HG03039 (cell line): ENCODE results near the gene GC.
"Not testable (repeated sequence)": the region's sequence is repeated elsewhere in the genome, so short reads cannot be mapped to it uniquely, and the experiment has no call there.

ENCODE experiments used
- ATAC-seq: cut with Tn5 transposase; IDR thresholded peaks from one replicate; pipeline ENCODE4 v1.9.1; 2021; ENCODE audit warnings: mild to moderate bottlenecking, moderate library complexity; ENCODE audit not compliant: unreplicated experiment

Gene GC

DNA sequence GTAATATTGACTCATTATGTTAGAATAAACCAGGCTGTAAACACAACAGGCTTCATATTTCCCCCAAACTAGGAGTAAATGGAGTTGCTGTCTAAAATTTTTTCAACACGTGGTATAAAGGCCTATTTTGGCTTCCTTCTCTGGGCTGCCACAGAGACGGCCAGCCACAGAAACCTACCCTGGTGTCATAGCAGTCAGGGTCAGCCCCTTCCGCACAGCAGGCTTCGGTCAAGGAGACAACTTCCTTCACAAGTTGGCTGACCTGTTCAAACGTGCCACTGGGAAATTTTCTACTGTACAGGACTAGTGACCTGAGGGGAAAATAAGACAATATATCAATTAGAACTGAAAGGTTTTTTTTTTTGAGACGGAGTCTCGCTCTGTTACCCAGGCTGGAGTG is 15.8 kb downstream of the GC start:
- ATAC-seq, result no peak

DNA sequence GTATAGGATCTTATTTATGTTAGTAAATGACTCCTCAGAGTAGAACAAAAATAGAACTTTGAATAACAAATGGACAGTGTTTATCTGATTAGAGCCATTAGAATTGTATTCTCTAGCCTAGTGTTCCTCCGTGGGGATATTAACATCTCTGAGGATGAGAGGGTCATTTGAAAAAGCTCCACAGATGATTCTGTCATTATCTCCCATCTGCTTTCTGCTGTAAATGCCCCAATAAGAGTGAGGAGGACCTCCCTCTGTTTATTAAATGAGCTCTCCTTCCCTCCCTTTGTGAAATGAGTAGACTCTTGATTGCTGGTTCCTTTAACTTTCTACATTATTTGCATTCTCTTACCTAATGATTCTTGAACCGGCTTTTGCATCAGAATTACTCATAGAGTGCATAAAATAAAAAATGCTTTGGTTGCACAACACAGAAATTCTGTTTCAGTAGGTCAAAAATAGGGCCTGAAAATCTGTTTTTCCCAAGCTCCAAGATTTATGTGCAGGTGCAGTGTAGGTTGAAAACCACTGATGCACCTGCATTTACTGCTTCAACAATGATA is 18.0 kb downstream of the GC start:
- no peak for ATAC-seq

DNA sequence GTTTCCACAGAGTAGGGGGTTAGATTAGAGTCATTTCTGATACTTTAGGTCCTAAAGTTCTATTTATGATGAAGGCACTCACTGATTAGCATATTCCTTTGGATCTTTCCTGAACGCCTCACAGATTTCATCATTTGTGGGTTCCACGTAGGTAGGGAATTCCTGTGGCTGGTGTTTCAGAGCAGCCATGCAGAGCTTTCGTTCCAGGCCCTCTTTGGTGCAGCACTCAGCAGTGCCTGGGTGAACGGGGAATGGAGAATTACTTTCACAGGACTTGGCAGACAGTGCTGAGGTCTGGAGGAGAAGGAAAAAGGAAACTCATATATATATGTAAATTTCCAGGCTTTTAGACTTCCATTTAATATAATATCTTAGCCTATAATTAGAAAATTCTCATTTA is 18.5 kb downstream of the GC start:
- no peak for ATAC-seq

DNA sequence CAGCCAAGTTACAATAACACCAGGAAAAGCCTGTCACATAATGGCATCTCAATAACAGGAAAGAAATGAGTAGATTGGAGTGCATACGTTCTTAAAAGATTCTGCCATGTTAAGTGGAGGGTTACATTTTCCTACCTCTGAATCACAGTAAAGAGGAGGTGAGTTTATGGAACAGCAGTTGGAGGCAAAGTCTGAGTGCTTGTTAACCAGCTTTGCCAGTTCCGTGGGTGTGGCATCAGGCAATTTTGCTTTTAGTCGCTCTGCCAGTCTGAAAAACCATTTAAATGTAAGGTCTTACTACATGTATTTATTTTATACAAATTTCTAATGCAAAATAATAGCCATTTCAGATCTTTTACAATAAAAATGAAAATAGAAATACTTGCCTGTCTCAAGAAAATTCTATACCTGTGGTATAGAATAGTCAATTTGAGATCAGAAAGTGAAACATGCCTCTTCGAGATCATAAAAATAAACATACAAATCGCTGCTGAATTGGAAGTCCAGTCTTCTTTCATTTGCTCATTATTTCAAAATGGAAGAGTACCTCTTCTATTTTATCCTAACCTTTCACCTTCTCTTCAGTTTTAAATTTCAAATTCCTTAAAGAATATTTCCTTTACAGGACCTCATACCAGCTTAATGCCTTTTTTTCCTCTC is 31.4 kb downstream of the GC start:
- no peak for ATAC-seq

DNA sequence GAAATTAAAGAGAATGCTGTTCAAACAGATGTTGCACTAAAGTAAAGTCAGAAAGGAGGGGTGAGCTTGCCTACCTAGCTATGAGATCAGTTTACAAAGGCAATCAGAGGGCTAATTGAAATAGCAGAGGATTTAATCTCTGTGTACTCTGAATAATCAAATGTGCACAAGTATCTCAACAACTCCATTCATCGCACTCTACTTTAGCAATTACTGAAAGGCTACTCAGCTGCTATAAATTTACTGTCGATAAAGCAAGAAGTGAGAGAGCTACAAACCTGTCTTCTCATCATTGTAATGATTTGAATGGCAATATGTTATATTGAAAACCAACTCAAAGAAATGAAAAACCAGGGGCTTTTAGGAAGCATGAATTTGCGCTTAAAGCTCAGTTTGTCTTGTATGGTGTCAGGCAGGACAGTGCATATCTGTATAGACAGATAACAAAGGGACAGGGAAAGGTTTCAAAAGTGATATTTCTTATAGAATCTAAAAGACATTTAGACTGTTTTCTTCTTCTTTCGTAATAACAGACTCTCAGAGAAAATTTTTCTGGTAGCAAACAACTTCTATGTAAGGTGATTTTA is 34.8 kb downstream of the GC start:
- ATAC-seq, result no peak

DNA sequence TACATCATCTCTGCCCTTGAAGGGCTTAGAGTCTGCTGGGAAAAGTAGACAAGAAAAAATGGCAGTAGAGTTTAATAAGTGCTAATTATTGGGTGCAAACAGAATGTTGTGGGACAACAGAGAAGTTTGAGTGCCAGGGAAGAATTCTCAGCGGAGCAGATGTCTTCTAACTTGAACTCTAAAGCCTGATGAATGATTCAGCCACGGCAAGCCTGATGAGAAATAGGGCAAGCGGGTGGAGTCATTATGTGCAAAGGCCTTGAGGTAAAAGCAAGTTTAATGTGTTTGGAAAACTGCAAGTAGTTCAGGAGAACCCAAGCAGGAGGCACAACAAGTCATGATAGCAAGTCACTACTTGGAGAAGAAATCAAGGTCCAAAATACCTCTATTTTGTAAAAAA is 37.5 kb downstream of the GC start:
- ATAC-seq, result no peak

DNA sequence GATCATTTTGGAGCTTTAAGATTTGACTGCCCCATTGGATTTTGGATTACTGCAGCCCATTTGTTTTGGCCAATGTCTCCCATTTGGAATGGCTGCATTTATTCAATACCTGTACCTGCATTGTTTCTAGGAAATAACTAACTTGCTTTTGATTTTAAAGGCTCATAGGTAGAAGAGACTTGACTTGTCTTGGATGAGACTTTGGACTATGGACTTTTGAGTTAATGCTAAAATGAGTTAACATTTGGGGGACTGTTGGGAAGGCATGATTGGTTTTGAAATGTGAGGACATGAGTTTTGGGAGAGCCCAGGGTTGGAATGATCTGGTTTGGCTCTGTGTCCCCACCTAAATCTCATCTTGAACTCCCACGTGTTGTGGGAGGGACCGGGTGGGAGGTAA is 45.1 kb downstream of the GC start:
- ATAC-seq, result not testable (repeated sequence)

DNA sequence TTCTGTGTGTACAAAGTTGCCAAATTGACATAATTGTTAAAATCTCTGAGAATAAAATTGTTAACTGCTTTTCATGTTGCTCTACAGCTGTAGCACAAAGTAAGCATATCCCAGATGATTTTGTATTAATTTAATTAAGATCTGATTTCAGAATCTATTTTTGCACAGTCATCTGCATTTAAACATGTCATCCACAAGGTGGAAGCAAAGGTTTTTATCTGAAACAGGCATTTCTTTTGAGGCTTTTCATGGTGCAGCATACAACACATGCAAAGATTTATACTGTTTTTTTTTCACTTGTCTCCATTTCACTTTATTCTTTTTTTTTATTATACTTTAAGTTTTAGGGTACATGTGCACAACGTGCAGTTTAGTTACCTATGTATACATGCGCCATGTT is 51.2 kb downstream of the GC start:
- ATAC-seq, result no peak

DNA sequence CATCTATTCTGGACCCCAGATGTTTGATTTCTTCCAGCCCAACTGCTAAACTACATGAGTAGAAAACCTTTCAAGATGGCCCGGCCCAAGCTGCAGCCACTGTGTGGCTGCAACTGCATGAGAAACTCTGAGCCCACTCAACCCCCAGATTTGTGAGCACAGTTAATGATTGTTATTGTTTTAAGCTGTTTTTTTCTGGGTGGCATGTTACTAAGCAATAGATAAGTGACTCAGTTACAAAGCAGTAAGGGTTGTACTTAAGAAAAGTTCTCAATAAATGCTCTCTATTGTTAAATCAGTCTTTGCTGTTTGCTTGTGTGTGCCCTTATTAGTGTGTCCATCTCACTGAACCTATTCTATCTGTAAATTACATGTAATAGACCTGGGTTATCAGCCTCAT is 51.8 kb downstream of the GC start:
- ATAC-seq, result no peak

DNA sequence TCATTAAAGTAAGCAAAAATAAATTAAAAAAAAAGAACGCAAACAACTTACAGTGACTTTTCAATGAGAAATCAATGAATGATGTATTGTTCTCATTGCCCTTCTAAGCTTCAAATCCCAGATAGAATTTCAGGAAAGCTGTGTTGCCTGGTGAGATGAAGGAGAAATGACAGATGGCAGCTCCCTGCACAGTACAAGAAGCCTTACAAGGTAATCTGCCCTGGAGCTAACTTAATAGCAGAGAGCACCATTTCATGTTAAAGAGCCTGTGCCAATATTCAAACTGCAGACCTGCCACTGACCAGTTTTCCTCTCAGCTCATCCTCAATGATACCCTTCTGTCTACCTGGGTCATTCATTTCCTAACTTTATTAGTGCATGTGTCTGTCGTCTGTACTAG is 54.0 kb downstream of the GC start:
- no peak for ATAC-seq

DNA sequence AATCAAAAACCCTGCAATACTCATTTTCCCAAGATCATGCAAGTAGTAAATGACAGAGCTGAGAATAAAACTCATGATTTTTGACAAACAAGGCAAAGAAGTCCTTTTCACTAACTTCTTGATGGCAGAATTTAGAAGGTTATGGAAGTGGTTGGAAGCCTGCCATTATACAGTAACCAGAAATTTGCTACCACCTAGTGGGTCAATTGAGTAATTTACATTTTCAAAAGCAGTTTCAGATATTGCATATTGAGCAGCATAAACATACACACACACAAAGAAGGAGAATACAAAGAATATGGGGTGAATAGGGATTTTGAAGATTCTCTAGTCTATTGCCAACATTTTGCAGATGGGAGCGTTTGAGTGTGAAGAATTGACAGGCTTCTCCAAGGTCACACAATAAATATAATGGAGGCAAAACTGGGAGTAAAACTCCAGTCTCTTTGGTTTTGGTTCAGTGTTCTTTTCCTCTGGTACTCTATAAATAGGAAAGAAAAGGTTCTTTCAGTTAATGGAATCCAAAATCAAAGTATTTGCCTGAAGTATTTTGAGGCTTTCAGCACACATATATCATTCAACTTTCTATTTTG is 70.2 kb downstream of the GC start:
- ATAC-seq, result peak; percentile 70

DNA sequence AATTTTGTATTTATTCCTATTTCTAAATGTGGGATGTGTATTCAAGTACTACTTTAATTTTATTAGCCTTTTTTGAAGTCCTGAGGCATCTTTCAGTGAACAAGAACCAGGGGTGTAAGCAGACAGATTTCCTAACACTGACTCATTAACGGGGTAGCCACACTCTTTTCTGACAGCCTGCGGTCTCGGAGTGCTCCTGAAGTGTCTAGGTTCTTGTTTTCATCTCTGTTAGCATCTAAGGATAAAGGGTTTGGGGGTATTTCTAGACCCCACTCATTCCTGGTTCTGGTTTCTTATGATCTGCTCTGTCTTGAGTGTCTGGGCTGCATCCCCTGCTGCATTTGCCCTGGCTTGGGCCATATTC is 71.9 kb downstream of the GC start:
- no peak for ATAC-seq

DNA sequence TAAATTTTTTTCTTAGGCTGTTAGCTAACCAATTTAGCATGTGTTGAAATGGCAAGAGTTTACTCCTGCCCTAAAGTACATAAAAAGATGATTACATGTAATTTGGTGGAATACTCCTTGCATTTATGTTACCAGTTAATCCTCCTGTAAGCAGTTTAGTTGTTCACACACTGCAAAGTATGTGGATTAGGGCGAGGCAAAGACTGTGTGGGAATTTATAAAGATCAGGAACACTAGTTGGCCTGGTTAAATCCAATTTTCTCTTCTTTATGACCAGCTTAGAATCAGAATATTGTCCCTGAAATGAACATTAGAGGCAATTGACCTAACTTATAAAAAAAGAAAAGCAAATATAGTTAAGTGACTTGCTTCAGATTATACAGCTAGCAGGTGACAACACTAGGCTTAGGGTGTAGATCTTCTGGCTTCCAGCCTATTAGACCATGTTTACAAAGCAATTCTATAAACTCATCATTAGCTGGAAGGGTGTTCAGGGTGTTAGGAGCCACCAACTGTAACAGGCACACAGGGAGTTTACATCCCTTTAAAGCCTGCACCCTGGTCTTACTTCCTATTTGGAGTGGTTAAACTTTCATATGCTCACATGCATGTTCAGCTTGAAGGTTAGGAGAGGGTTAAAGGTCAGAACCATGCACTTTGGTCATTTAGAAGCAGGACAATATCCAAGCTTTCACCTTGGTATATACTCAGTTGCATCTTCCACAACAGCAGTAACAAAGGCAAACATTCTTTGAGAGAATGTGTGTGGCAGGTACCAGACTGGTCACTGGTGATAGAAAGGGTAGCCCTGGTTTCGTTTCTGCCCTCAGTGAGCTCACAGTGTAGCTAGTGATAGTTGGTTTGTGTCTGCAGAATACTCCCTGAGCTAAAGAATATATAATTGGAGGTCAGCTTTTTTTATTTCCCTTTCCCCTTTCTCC is 72.6 kb downstream of the GC start:
- ATAC-seq, result no peak

DNA sequence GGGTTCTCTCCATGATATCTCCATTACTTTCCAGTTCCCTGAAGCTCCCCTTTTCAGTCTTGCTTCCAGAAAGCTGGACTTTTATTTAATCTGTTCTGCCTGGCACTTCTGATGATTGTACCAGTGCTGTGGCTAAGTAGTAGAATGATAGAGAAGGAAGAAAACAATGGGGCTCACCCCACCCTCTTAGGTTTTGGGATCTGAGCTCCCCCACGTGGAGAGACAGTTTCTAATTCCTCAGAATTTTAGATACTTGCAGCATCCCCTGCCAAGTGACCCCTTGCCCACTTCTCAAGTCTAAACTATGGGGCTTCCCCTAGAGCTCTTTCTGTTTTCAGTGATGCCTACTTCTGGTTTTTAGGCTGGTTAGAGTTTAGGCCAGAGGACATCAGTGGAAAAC is 73.9 kb downstream of the GC start:
- no peak for ATAC-seq

DNA sequence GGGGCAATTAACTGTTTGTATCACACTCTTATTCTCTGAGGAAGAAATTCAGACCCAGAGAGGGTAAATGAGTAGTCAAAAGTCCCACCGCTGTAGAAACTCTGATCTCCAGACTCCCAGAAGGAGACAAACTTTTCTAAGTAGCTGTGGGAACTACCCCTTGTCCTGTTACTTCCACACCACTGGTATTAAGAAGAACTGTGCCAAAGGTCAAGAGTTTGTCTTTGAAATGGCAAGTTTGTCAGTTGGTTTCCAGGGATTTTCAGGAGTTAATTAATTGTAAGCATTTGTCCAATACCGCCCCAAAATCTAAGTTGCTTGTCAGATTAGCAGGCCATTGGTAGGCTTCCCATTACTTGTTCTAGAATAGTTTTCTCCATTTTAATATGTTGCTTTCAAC is 85.7 kb downstream of the GC start:
- ATAC-seq, result no peak

DNA sequence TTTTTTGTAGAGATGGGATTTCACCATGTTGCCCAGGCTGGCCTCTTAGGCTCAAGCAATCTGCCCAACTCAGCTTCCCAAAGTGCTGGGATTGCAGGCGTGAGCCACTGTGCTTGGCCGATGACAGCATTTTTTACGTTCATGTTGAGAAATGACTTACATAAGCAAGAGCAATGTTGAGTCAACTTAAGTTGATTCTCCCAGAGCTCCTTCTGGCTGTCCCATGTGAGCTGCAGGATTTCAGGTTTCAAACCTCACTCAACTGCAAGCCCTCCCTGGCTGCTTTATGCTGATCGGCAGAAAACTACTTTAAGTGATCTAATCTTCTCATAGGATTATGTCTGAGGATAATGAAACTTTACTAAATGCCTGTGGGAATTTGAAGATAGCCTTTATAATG is 86.8 kb downstream of the GC start:
- no peak for ATAC-seq

DNA sequence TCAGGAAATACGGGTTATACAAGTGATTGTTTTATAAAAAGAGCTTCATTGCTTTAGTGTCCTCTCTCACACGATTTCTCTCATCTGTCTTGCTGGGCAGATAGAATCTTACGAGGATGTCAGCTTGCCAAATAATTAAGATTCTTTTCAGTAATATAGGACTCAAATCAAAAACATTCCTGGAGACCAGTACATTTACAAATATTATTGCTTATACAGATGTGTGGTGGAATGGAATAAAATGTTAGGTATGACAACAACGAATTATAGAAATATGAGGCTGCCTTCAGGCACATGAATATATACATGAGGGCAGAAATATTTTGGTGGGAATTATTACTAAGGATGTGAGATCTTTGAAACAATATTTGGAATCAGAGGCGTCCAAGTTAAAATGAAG is 88.9 kb downstream of the GC start:
- ATAC-seq, result no peak

DNA sequence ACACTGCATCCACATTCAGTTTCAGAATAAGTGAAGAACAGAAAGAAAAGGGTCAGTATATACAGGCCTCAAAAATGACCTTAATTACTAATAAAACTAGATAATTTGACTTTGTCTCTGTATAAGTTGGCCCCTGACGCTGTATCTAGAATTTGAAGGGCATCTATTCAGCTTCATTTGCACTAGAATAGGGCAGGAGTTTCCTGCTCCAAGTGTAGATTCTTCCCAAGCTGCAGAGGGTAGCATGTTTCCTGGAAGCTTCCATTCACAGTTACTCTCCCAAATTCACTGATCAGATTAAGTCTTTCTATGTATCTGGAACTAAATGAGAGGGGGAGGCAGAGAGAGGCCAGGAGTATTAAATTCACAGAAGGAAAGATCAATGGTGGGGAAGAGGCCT is 90.9 kb downstream of the GC start:
- no peak for ATAC-seq

DNA sequence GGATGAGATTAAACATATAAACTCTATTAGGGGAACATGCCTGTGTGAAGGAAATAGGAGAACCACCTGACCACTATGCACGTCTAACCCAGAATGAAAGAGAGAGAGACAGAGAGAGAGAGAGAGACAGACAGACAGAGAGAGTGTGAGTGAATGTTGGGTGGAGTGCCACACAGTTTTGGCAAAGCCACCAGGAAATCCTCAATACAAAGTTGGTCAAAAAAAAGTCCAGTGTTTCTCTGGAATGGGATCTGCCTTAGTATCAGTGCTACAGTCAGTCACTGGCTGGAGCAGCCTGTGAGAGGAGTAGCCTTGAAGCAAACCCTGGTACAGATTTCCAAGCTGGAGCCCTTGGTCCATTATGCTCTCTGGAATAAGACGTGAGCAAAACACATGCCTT is 91.7 kb downstream of the GC start:
- ATAC-seq, result no peak
